ENCODE results near the gene ZP1. TPM values are rescaled to one million over a fixed set of nuclear protein-coding genes. Genes with fewer than 3 reads are reported as not detected.
A peak's percentile ranks its signal among the peaks of the same experiment; 100 is the strongest.

Gene ZP1
- total RNA-seq, 5 donors from 2014 or later (not counting 1 experiment from before 2014, with no cell fraction given) = 0.20 to 1.0 TPM; not detected in 3

DNA sequence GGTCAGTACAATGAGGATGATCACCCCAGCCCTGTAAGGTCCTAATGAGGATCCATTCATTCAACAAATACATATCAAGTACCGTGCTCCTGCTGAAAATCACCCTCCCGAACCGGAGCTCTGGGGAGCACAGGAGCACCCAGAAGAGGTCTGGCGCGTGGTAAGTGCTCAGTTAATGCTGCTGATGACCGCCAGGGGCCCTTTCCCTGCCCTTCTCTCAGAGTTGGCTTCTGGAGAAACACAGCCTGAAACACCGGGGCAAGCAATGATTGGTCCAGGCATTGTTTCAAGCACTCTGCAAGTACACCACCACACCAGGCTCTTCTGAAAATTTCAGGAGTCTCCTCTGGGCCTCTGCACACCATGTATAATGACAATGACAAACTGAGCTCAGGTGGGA, 29.2 kb upstream of the ZP1 start:
- H3K4me1 ChIP-seq (ENCODE audit: control insufficient read depth in 1 of 2, extremely low read depth in 1 of 2, insufficient read depth in 2 of 2, low read length in 2 of 2) = peaks cover 5 to 21% of the 10 kb centered on the region in 2 experiments
- Mint-ChIP-seq H3K27me3 (no peaks in the 10 kb centered on the region), H3K4me1 (peaks cover 19 to 30% (median 23%) of the 10 kb centered on the region in 3 donors), H3K9me3 (no peaks in the 10 kb centered on the region), H3K27ac (no peak overlapping the region), H3K4me3 (no peak overlapping the region), H3K36me3 (no peaks in the 10 kb centered on the region)
- H3K27me3 ChIP-seq (replicated peaks in 1 of 2; ENCODE audit: control insufficient read depth in 2 of 2, extremely low read depth in 1 of 2, insufficient read depth in 2 of 2, low read length in 1 of 2) = peaks cover 0 to 10% of the 10 kb centered on the region in 2 experiments
- DNase-seq (no peak), ATAC-seq (replicated peaks in 1 of 4) (no peak)
- H3K36me3 ChIP-seq (ENCODE audit: control insufficient read depth in 2 of 2, extremely low read depth in 1 of 2, insufficient read depth in 1 of 2, low read length in 1 of 2) = no peaks in the 10 kb centered on the region
- H3K27ac ChIP-seq (ENCODE audit: low read length) = no peak overlapping the region
- POLR2A ChIA-PET = interaction anchor here in 1 of 2 donors (0.6 kb wide), 1 partner anchor 52 kb away, joined by 8 read pairs; no protein-coding TSS in a partner anchor
- H3K4me3 ChIP-seq (ENCODE audit: control insufficient read depth in 1 of 2, extremely low read depth in 1 of 2, low read length in 1 of 2) = no peak overlapping the region
- CTCF ChIA-PET = interaction anchor here in 1 of 2 donors (1.1 kb wide), 1 partner anchor 49 kb away, joined by 3 read pairs; no protein-coding TSS in a partner anchor
- 87% methylated on average over 6 of the region's 7 CpGs for WGBS (ENCODE audit: insufficient coverage)
- H3K9me3 ChIP-seq = no peaks in the 10 kb centered on the region

DNA sequence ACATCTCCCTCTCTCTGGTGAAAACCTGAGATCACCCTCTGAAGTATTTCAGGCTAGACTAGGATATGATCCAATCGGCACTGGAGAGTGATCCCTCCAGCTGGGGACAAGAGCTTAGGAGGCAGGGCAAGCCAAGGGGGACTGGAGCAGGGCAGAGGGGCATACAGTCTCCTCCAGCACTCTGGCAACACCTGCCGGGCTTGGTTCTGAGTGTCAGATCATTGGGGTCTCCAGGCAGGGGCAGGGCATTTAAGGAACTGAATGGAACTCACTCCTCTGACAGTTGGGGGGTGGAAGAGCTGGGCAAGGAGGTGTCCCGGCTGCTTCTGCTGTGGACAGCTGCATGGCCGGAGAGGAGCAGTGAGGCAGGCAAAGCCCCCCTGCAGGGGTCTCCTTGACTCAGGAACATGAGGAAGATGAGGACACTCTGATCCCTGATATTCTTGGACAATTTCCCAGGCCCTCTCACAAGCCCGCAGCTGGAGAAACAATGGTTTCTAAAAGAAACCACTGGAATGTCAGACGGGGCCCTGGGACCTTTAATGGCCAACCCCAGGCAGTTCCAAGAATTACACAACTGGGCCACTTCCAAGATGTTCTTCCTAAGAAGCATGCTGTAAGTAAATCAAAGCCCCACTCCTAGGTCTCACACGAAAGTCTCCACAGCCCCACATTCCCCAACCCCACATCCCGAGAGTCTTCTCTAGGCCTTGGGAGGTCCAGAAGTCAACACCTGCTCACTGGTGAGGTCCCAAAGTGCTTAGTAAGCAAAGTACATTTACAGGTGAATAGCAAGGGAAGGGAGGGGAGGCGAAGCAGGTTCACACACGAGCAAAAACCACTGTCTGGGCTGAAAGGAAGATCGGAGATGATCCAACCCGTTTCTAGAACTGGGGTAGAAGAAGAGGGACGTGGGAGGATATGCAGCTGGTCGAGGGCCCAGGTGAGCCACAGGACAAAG, 26.6 kb upstream of the ZP1 start:
- no peaks in the 10 kb centered on the region for H3K9me3 ChIP-seq
- ChIA-PET CTCF (interaction anchor here (1.0 to 1.5 kb wide), 2 partner anchors 10 to 47 kb away, joined by 3 to 5 read pairs; no protein-coding TSS in a partner anchor), POLR2A (no interaction called here)
- Mint-ChIP-seq H3K4me1 (peaks cover 43 to 55% (median 48%) of the 10 kb centered on the region in 3 donors), H3K9me3 (no peaks in the 10 kb centered on the region), H3K36me3 (peaks cover 3% of the 10 kb centered on the region), H3K27ac (peak overlapping the region; percentile 66 to 97), H3K27me3 (no peaks in the 10 kb centered on the region), H3K4me3 (peak overlapping the region; percentile 85 to 97 (median 89))
- H3K4me1 ChIP-seq (ENCODE audit: control insufficient read depth in 1 of 2, extremely low read depth in 1 of 2, insufficient read depth in 2 of 2, low read length in 2 of 2) = peaks cover 20 to 40% of the 10 kb centered on the region in 2 experiments
- ATAC-seq (replicated peaks in 1 of 4) = no peak
- no peak overlapping the region for H3K27ac ChIP-seq (ENCODE audit: low read length)
- peaks cover 0 to 5% of the 10 kb centered on the region in 2 experiments for H3K27me3 ChIP-seq (replicated peaks in 1 of 2; ENCODE audit: control insufficient read depth in 2 of 2, extremely low read depth in 1 of 2, insufficient read depth in 2 of 2, low read length in 1 of 2)
- no peak overlapping the region for H3K4me3 ChIP-seq (ENCODE audit: control insufficient read depth in 1 of 2, extremely low read depth in 1 of 2, low read length in 1 of 2)
- H3K36me3 ChIP-seq (ENCODE audit: control insufficient read depth in 2 of 2, extremely low read depth in 1 of 2, insufficient read depth in 1 of 2, low read length in 1 of 2) = peaks cover 2 to 3% of the 10 kb centered on the region in 2 donors
- no peak for DNase-seq
- 86% methylated on average over 4 of the region's 14 CpGs for WGBS (ENCODE audit: insufficient coverage)

DNA sequence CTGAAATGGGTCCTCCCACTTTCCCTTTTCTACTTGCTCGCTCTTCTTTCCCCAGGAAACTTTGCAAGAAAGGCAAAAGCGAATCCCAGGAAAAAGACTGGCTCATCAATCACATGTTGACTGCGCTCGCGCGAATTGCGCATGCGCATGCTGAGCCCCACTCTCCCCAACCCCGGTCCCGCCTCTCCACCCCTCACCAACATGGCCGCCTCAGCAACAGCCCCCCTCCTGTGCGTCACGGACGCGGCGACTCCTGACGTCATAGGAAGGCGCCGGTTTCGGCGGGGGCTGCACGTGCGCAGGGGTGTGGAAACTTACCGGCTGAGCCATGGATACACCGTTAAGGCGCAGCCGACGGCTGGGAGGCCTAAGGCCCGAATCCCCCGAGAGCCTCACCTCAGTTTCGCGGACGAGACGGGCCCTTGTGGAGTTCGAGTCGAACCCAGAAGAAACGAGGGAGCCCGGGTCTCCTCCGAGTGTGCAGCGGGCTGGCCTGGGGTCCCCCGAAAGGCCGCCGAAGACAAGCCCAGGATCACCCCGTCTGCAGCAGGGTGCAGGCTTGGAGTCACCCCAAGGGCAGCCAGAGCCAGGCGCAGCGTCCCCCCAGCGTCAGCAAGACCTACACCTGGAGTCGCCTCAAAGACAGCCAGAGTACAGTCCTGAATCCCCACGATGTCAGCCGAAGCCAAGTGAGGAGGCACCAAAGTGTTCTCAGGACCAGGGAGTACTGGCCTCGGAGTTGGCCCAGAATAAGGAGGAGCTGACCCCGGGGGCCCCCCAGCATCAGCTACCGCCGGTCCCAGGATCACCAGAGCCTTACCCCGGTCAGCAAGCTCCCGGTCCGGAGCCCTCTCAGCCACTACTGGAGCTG, 25.3 kb upstream of the ZP1 start, which contains the start of gene CCDC86:
TSS of gene CCDC86 (plus strand) at position 317 of the 871 bp plus-strand sequence. CDS start at position 329, 12 bp downstream.
- Histone ChIP-seq H3K27ac (ENCODE audit: low read length) (peak within 1 kb of the TSS; percentile 50), H3K4me1 (ENCODE audit: control insufficient read depth in 1 of 2, extremely low read depth in 1 of 2, insufficient read depth in 2 of 2, low read length in 2 of 2) (peaks cover 20 to 40% of the 10 kb centered on the region in 2 experiments), H3K9me3 (no peaks in the 10 kb centered on the region), H3K4me3 (ENCODE audit: control insufficient read depth in 1 of 2, extremely low read depth in 1 of 2, low read length in 1 of 2) (peak within 1 kb of the TSS; percentile 81 to 89), H3K36me3 (ENCODE audit: control insufficient read depth in 2 of 2, extremely low read depth in 1 of 2, insufficient read depth in 1 of 2, low read length in 1 of 2) (peaks cover 2 to 3% of the 10 kb centered on the region in 2 donors), H3K27me3 (replicated peaks in 1 of 2; ENCODE audit: control insufficient read depth in 2 of 2, extremely low read depth in 1 of 2, insufficient read depth in 2 of 2, low read length in 1 of 2) (peaks cover 0 to under 1% of the 10 kb centered on the region in 2 experiments)
- peaks cover 44 to 54% (median 48%) of the 10 kb centered on the region in 3 donors for H3K4me1 Mint-ChIP-seq
- no peaks in the 10 kb centered on the region for H3K9me3 Mint-ChIP-seq
- peak; percentile 92 to 99 (median 97) for DNase-seq
- ChIA-PET POLR2A (no interaction called here), CTCF (interaction anchor here in 1 of 2 donors (1.0 to 1.2 kb wide), 2 partner anchors 11 to 45 kb away, joined by 3 read pairs; no protein-coding TSS in a partner anchor)
- peak within 1 kb of the TSS; percentile 85 to 97 (median 89) for H3K4me3 Mint-ChIP-seq
- no peaks in the 10 kb centered on the region for H3K27me3 Mint-ChIP-seq
- peaks cover 3% of the 10 kb centered on the region for H3K36me3 Mint-ChIP-seq
- ATAC-seq (replicated peaks in 1 of 4) = peak; percentile 88 to 95 (median 92)
- under 1% methylated on average over 51 of the region's 57 CpGs for WGBS (ENCODE audit: insufficient coverage)
- peak within 1 kb of the TSS; percentile 91 to 97 for H3K27ac Mint-ChIP-seq

DNA sequence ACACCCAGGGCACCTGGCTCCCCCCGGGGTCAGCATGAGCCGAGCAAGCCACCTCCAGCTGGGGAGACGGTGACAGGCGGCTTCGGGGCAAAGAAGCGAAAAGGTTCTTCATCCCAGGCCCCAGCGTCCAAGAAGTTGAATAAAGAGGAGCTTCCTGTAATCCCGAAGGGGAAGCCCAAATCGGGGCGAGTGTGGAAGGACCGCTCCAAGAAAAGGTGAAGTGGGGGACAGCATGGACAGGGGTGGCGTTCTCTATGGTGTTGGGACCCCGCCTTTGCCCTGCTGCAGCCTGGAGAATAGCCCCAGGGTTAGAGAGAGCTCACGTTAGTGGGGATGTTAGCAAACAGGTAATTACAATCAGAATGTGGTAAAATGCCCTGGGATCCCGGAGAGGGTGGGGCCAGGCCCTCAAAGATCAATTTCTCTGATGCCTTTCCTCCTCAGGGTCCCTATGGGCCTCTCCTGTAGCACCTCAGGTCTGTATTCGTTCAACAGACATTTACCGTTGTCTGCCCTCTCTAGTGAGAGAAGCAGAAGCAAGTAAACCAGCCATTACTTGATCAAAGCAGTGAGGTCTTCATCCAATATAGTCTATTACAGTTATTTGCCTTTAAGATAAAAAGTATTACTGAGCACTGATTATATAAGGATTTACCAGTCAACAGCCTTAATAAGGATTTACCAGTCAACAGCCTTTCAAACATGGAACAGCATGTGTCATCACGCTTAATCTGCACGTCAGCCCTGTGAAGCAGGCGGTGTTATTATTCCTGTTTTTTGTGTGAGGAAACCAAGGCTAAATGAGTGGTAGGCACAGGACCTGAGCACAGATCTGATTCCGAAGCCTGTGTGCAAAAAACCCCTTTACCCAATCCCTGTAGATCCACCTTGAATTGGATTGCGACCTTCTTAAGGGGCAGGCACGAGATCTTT, 24.4 kb upstream of the ZP1 start:
- H3K4me3 ChIP-seq (ENCODE audit: control insufficient read depth in 1 of 2, extremely low read depth in 1 of 2, low read length in 1 of 2) = peak overlapping the region; percentile 81 to 89
- H3K27ac ChIP-seq (ENCODE audit: low read length) = peak overlapping the region; percentile 50
- Mint-ChIP-seq H3K9me3 (no peaks in the 10 kb centered on the region), H3K4me3 (peak overlapping the region; percentile 85 to 97 (median 89)), H3K27me3 (no peaks in the 10 kb centered on the region), H3K36me3 (peaks cover 3% of the 10 kb centered on the region), H3K27ac (peak overlapping the region; percentile 91 to 97), H3K4me1 (peaks cover 42 to 51% (median 48%) of the 10 kb centered on the region in 3 donors)
- no peaks in the 10 kb centered on the region for H3K27me3 ChIP-seq (replicated peaks in 1 of 2; ENCODE audit: control insufficient read depth in 2 of 2, extremely low read depth in 1 of 2, insufficient read depth in 2 of 2, low read length in 1 of 2)
- H3K4me1 ChIP-seq (ENCODE audit: control insufficient read depth in 1 of 2, extremely low read depth in 1 of 2, insufficient read depth in 2 of 2, low read length in 2 of 2) = peaks cover 20 to 40% of the 10 kb centered on the region in 2 experiments
- H3K36me3 ChIP-seq (ENCODE audit: control insufficient read depth in 2 of 2, extremely low read depth in 1 of 2, insufficient read depth in 1 of 2, low read length in 1 of 2) = peaks cover 3 to 5% of the 10 kb centered on the region in 2 donors
- WGBS (ENCODE audit: insufficient coverage) = 6% methylated on average over 12 of the region's 23 CpGs
- ATAC-seq (replicated peaks in 1 of 4) (no peak), DNase-seq (peak in 2 of 35 experiments; percentile 8 to 14)
- POLR2A ChIA-PET = no interaction called here
- CTCF ChIA-PET = interaction anchor here (0.7 to 1.3 kb wide), 3 partner anchors 12 to 285 kb away, joined by 3 to 5 read pairs (median 4); partner anchors contain the start of gene TMEM109 (in 1 of the 2)
- H3K9me3 ChIP-seq = no peaks in the 10 kb centered on the region

DNA sequence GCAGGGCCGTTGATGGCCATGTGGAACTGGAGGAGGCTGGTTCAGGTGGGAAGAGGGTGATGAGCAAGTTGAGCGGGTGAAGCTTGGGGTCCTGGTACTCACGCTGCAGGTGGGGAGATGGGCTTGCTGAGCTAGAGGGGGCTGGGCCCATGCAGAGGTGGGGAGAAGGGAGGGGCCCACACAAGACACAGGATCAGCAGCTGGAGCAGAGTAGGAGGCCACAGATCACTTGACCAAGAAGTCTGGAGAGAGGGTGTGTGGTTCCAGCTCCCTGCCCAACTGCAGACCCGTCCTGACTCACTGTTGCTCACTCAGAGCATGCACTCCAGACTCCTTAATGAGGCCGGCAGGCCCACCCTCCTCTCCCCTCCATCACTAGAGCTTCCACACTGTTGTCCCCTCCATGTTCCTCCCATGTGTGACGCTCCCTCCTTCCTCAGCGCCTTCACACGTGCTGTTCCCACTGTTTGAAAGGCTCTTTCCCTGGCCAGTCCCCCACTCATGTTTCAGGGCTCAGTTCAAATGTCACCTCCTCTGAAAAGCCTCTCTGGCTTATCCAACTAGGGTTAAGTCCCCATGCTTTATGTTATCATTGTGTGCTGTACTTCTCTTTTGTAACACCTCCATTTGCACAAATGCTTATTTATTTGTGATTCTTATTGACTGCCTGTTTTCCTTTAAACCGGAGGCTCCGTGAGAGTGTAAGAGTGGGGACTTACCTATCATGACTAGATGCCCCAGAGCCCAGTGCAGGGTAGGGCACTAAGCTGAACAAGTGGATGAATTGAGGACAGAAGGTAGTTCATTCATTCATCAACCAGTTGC, 23.1 kb upstream of the ZP1 start:
- peak overlapping the region in 1 of 2 donors; percentile 81 for H3K4me3 ChIP-seq (ENCODE audit: control insufficient read depth in 1 of 2, extremely low read depth in 1 of 2, low read length in 1 of 2)
- H3K27ac ChIP-seq (ENCODE audit: low read length) = no peak overlapping the region
- no peaks in the 10 kb centered on the region for H3K27me3 ChIP-seq (replicated peaks in 1 of 2; ENCODE audit: control insufficient read depth in 2 of 2, extremely low read depth in 1 of 2, insufficient read depth in 2 of 2, low read length in 1 of 2)
- peaks cover 20 to 40% of the 10 kb centered on the region in 2 experiments for H3K4me1 ChIP-seq (ENCODE audit: control insufficient read depth in 1 of 2, extremely low read depth in 1 of 2, insufficient read depth in 2 of 2, low read length in 2 of 2)
- Mint-ChIP-seq H3K27me3 (no peaks in the 10 kb centered on the region), H3K36me3 (peaks cover 9% of the 10 kb centered on the region), H3K9me3 (no peaks in the 10 kb centered on the region), H3K4me1 (peaks cover 42 to 53% (median 48%) of the 10 kb centered on the region in 3 donors), H3K4me3 (peak overlapping the region; percentile 85 to 97 (median 89)), H3K27ac (peak overlapping the region; percentile 53 to 66)
- WGBS (ENCODE audit: insufficient coverage) = 65% methylated on average over 8 of the region's 10 CpGs
- no peak for DNase-seq
- ATAC-seq (replicated peaks in 1 of 4) = no peak
- H3K9me3 ChIP-seq = no peaks in the 10 kb centered on the region
- H3K36me3 ChIP-seq (ENCODE audit: control insufficient read depth in 2 of 2, extremely low read depth in 1 of 2, insufficient read depth in 1 of 2, low read length in 1 of 2) = peaks cover 10 to 16% of the 10 kb centered on the region in 2 donors
- ChIA-PET POLR2A (no interaction called here), CTCF (interaction anchor here (0.5 to 1.3 kb wide), 2 partner anchors 19 to 70 kb away, joined by 3 to 4 read pairs; partner anchors contain the start of gene TMEM109 (in 1 of the 2))

Measured in T-cell (primary cell).